ENCODE results near the gene CFAP47. TPM values are rescaled to one million over a fixed set of nuclear protein-coding genes. Genes with fewer than 3 reads are reported as not detected.

Gene CFAP47
- total RNA-seq, 1 donor from 2014 or later: 0.13 TPM

DNA sequence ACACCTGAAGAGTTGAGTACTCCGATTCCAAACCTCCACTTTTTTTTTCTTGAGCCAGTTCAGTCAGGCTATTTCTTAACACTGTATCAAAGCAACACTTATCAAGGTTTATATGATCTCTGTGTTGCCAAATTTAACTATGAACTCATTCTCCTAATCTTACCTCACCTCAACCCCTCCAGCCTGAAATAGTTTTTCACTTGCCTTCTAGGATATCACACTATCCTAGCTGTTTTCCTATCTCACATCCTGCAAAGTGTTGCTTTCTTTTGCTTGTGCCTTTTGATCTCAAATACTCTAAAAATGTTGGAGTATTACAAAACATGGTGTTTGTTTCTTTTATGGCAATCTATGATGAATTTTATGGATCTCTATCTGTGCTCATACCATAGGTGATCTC lies 415.0 kb downstream of the CFAP47 start:
- peaks cover 5% of the 10 kb centered on the region for H3K9me3 ChIP-seq (ENCODE audit: low read depth)
- no peaks in the 10 kb centered on the region for H3K4me1 ChIP-seq
- Mint-ChIP-seq H3K36me3 (no peaks in the 10 kb centered on the region), H3K4me1 (no peaks in the 10 kb centered on the region), H3K4me3 (no peak overlapping the region), H3K27me3 (ENCODE audit: insufficient read depth, low read depth) (no peaks in the 10 kb centered on the region), H3K9me3 (peaks cover 2% of the 10 kb centered on the region), H3K27ac (no peak overlapping the region)
- H3K79me2 ChIP-seq (ENCODE audit: low read depth): no peaks in the 10 kb centered on the region
- H4K20me1 ChIP-seq (ENCODE audit: low read depth): no peaks in the 10 kb centered on the region
- DNase-seq (ENCODE audit: low spot score): no peak
- H3K4me2 ChIP-seq: no peak overlapping the region
- TF ChIP-seq EZH2phosphoT487 (IDR thresholded peaks at IDR 0.05): no peak
- TF ChIP-seq EZH2 (IDR thresholded peaks at IDR 0.05): no peak
- TF ChIP-seq, protein P1, sequence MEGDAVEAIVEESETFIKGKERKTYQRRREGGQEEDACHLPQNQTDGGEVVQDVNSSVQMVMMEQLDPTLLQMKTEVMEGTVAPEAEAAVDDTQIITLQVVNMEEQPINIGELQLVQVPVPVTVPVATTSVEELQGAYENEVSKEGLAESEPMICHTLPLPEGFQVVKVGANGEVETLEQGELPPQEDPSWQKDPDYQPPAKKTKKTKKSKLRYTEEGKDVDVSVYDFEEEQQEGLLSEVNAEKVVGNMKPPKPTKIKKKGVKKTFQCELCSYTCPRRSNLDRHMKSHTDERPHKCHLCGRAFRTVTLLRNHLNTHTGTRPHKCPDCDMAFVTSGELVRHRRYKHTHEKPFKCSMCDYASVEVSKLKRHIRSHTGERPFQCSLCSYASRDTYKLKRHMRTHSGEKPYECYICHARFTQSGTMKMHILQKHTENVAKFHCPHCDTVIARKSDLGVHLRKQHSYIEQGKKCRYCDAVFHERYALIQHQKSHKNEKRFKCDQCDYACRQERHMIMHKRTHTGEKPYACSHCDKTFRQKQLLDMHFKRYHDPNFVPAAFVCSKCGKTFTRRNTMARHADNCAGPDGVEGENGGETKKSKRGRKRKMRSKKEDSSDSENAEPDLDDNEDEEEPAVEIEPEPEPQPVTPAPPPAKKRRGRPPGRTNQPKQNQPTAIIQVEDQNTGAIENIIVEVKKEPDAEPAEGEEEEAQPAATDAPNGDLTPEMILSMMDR (IDR thresholded peaks at IDR 0.05): no peak
- H3K27me3 ChIP-seq: no peaks in the 10 kb centered on the region
- H3F3A ChIP-seq (ENCODE audit: low read depth): no peaks in the 10 kb centered on the region
- no peak overlapping the region for H2AFZ ChIP-seq (replicated peaks)
- H3K36me3 ChIP-seq: no peaks in the 10 kb centered on the region
- H3K9ac ChIP-seq: no peak overlapping the region
- H3K4me3 ChIP-seq: no peak overlapping the region
- no peak overlapping the region for H3K27ac ChIP-seq

- TF ChIP-seq EZH2 (IDR thresholded peaks at IDR 0.05) (no peak), EZH2phosphoT487 (IDR thresholded peaks at IDR 0.05) (no peak)
- TF ChIP-seq, protein P1 (IDR thresholded peaks at IDR 0.05): no peak
- Histone ChIP-seq H3K79me2 (ENCODE audit: low read depth) (no peaks in the 10 kb centered on the region), H3K4me3 (no peak overlapping the region), H2AFZ (replicated peaks) (no peak overlapping the region), H3K9ac (no peak overlapping the region), H3K27ac (no peak overlapping the region), H3K9me3 (ENCODE audit: low read depth) (no peaks in the 10 kb centered on the region), H3K4me2 (no peak overlapping the region), H4K20me1 (ENCODE audit: low read depth) (no peaks in the 10 kb centered on the region), H3K27me3 (no peaks in the 10 kb centered on the region), H3F3A (ENCODE audit: low read depth) (no peaks in the 10 kb centered on the region), H3K4me1 (no peaks in the 10 kb centered on the region), H3K36me3 (no peaks in the 10 kb centered on the region)
- DNase-seq (ENCODE audit: low spot score): no peak
- H3K4me3 Mint-ChIP-seq: no peak overlapping the region
- H3K4me1 Mint-ChIP-seq: no peaks in the 10 kb centered on the region
- H3K9me3 Mint-ChIP-seq: peaks cover 2% of the 10 kb centered on the region
- H3K36me3 Mint-ChIP-seq: no peaks in the 10 kb centered on the region
- no peaks in the 10 kb centered on the region for H3K27me3 Mint-ChIP-seq (ENCODE audit: insufficient read depth, low read depth)
- no peak overlapping the region for H3K27ac Mint-ChIP-seq
These were observed 417.2 kb downstream of the CFAP47 start for GRCh38 chrX:36336751-36337150.

GRCh38 chrX:36344301-36344700 lies 424.8 kb downstream of the CFAP47 start:
- Mint-ChIP-seq H3K27ac (no peak overlapping the region), H3K36me3 (no peaks in the 10 kb centered on the region), H3K4me1 (no peaks in the 10 kb centered on the region), H3K27me3 (ENCODE audit: insufficient read depth, low read depth) (no peaks in the 10 kb centered on the region), H3K4me3 (no peak overlapping the region), H3K9me3 (peaks cover 2% of the 10 kb centered on the region)
- no peak overlapping the region for H3K9ac ChIP-seq
- TF ChIP-seq EZH2 (IDR thresholded peaks at IDR 0.05): no peak
- TF ChIP-seq EZH2phosphoT487 (IDR thresholded peaks at IDR 0.05): no peak
- TF ChIP-seq, protein P1 (IDR thresholded peaks at IDR 0.05): no peak
- no peak overlapping the region for H2AFZ ChIP-seq (replicated peaks)
- H3K79me2 ChIP-seq (ENCODE audit: low read depth): no peaks in the 10 kb centered on the region
- H3K4me1 ChIP-seq: no peaks in the 10 kb centered on the region
- H3K27me3 ChIP-seq: no peaks in the 10 kb centered on the region
- DNase-seq (ENCODE audit: low spot score): no peak
- no peak overlapping the region for H3K4me3 ChIP-seq
- H3K9me3 ChIP-seq (ENCODE audit: low read depth): no peaks in the 10 kb centered on the region
- no peak overlapping the region for H3K27ac ChIP-seq
- no peaks in the 10 kb centered on the region for H3K36me3 ChIP-seq
- H4K20me1 ChIP-seq (ENCODE audit: low read depth): no peaks in the 10 kb centered on the region
- H3F3A ChIP-seq (ENCODE audit: low read depth): no peaks in the 10 kb centered on the region
- no peak overlapping the region for H3K4me2 ChIP-seq

All from neural progenitor cell (in vitro differentiated cells).